ENCODE results near the gene RANBP10.

Gene RANBP10

DNA sequence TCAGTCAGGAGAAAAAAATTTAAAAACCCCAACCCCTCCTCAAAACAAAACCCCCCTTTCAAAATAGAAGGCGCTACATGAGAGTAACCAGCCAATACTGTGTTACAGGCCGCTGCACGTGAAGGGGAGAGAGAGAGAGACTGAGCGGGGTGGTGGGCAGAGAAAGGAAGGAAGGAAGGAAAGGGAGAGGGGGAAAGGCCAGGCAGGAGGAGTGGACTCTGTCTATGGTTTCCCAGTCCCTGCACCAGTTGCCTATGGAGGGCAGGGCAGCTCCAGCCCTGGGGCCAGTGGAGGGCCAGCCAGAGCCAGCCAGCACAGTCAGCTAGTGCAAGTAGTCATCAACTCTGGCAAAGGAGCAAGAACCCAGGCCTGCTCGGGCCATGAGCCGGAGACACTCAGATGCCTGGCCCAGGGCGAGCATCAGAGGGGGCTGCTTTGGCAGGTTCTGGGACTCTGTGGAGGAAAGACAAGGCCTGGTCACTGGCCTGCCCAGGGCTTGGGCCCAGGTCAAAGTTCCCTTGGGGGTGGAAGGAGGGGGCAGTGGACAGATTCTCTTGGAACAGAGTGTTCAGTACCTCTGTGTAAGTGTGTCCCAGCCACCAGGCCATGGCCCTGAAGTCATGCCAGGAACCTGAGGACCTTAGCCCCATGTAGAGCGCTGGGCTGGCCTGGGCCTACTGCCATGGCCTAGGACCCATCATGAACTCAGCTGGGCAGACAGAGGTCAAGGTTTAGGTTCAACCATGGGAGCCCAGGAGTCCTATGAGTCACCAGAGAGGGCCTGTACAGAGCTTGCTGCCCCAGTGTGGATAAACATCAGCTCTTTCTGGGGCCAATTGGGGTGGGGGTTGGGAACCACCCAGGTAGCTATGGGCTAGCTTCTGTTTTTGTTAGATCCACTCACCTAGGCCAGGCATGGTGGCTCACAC lies 80.0 kb downstream of the RANBP10 start:
- no peak overlapping the region for H3K4me3 ChIP-seq (ENCODE audit: low read length)
- TF ChIP-seq, protein P1, sequence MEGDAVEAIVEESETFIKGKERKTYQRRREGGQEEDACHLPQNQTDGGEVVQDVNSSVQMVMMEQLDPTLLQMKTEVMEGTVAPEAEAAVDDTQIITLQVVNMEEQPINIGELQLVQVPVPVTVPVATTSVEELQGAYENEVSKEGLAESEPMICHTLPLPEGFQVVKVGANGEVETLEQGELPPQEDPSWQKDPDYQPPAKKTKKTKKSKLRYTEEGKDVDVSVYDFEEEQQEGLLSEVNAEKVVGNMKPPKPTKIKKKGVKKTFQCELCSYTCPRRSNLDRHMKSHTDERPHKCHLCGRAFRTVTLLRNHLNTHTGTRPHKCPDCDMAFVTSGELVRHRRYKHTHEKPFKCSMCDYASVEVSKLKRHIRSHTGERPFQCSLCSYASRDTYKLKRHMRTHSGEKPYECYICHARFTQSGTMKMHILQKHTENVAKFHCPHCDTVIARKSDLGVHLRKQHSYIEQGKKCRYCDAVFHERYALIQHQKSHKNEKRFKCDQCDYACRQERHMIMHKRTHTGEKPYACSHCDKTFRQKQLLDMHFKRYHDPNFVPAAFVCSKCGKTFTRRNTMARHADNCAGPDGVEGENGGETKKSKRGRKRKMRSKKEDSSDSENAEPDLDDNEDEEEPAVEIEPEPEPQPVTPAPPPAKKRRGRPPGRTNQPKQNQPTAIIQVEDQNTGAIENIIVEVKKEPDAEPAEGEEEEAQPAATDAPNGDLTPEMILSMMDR (conservative IDR thresholded peaks at IDR 0.05; ENCODE audit: low read depth, low read length): no peak
- DNase-seq (ENCODE audit: low read depth): no peak

DNA sequence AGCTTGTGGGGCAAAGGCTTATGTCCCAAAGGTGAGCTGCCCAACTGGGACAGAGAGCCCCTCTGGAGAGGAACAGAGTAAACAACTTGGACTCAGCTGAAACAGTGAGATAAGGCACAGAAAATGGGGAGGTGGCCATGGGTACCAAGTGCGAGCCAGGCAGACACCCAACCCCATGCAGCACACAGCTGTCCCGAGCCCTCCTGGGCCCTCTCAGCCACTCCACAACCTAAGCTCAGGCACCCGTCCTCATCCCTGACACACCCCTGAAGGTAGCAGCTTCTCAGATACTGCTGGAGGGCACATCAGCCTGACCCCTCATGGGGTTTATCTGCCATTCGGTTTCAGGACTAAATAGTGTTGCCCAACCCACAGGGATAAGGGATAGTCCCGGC lies 82.5 kb downstream of the RANBP10 start:
- H3K4me3 ChIP-seq (ENCODE audit: low read length): no peak overlapping the region
- DNase-seq (ENCODE audit: low read depth): no peak
- TF ChIP-seq, protein P1 (conservative IDR thresholded peaks at IDR 0.05; ENCODE audit: low read depth, low read length): no peak

DNA sequence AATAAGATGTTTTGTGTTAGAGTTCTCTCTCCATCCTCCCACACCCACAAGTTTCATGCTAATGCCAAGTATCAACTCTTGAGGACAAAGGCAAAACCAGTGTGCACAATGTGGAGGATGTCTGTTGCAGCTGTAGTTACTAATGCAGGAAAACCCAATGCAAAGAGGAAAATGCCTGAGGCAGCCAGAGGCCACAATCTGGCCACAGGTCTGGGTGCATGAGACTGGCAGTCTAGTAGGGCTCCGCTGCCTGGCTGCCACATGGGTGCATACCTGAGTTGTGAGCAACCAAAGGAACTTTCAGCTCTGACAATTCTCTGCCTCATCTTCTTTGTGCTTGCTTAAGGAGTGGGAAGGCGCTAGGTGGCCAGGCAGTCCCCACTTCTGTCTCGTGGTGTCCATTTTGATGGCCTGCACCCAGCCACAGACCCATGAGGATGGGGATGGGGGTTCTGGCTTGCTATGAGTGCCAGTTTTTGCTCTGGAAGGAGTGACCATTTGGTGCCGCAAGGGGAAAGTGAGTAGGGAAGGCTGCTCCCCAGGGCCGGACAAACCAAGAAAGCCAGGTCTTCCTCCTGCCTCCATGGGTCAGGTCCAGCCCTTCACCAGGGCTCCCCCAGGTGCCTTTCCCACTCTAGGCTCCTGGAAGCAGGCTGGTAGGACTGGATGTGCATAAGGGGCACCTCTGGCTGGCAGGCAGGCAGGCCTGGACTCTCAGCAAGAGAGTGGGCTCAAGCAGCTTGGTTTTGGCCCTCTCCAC lies 83.0 kb downstream of the RANBP10 start:
- DNase-seq (ENCODE audit: low read depth): no peak
- TF ChIP-seq, protein P1 (conservative IDR thresholded peaks at IDR 0.05; ENCODE audit: low read depth, low read length): no peak

DNA sequence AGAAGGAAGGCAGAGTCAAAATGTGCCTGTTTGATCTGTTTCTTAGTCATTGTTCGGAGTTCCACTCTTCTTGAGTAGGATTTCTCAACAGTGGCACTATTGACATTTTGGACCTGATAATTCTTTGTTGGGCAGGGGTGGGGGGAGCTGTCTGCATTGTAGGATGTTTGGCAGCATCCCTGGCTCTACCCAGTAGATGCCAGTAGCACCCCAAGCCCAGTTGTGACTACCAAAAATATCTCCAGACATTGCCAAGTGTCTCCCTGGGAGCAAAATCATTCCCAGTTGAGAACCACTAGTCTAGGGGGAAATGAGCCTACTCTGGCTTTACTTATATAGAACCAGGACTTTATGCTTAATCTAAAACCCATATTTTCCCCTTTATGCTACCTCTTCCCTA lies 86.1 kb downstream of the RANBP10 start:
- no peak for DNase-seq (ENCODE audit: low read depth)
- TF ChIP-seq, protein P1 (conservative IDR thresholded peaks at IDR 0.05; ENCODE audit: low read depth, low read length): no peak
- no peak overlapping the region for H3K4me3 ChIP-seq (ENCODE audit: low read length)

More for the DNA sequence above, 83.0 kb downstream of the RANBP10 start:
- H3K4me3 ChIP-seq (ENCODE audit: low read length): no peak overlapping the region

DNA sequence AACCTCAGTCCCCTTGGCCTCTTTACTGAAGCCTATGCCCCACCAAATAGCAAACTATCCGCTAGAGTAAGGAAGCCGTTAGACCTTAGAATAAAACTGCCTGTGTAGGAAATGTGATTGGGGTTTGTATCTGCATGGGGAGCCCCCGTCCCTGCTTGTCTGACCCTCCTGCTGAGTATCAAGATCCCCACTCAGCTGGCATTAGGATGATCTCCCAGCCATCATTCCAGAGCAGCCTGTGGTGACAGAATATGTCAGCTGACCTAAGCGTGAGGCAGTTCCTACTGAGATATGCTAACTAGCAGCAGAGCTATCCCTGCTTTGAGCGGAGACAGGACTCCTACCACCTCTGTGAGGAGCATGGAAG lies 86.6 kb downstream of the RANBP10 start:
- DNase-seq (ENCODE audit: low read depth): peak; percentile 9
- H3K4me3 ChIP-seq (ENCODE audit: low read length): peak overlapping the region; percentile 94
- TF ChIP-seq, protein P1 (conservative IDR thresholded peaks at IDR 0.05; ENCODE audit: low read depth, low read length): no peak

DNA sequence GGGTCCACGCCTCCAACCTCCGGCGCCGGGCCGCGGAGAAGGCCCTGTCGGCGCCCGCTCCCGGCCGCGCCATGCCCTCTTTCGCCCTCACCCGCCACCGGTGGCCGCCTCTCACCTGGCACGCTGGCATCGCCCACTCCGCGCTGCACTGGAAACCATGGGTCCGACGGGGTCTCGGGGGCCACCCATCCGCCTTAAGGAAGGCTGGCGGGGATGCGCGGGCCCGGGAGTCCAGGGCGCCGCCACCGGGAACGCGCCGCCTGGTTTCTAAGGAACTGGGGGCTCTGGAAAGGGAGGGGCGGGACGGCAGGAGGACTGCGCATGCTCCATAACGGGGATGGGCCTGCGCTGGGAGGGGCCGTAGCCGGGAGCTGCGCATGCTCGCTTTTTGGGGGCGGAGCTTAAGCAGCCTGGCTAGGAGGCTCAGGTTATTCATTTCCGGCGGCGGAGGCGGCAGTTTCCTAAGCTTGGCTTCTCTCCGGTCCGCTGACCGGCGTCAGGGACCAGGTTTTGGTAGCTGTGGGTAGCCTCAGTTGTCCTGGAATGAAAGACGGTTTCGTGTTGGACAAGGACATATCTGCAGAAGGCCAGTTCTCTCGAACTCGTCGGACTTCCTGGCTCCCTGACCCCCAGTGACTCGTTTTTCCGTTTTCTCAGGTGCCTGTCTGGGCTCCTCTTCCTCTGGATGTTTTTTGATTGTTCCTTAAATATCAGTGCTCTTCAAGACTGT lies 87.1 kb downstream of the RANBP10 start, which contains the start of gene GFOD2:
Gene GFOD2 (minus strand): TSS at position 269 of the 730 bp plus-strand sequence. CDS start 33,601 bp downstream, outside the sequence.
- H3K4me3 ChIP-seq (ENCODE audit: low read length): peak within 1 kb of the TSS; percentile 94
- peak; percentile 70 for DNase-seq (ENCODE audit: low read depth)
- TF ChIP-seq, protein P1 (conservative IDR thresholded peaks at IDR 0.05; ENCODE audit: low read depth, low read length): no peak

Data from retinal pigment epithelial cell (primary cell).